IPS-NIHi11 (cell line): ENCODE measurements around the gene CRYBG1.
"Not testable (repeated sequence)": the region's sequence is repeated elsewhere in the genome, so short reads cannot be mapped to it uniquely, and the experiment has no call there.

Source experiments
- DNase-seq: peaks from one replicate; pipeline ENCODE4 v3.0.0; 2012; ENCODE audit warnings: mixed read lengths, low spot score

Gene CRYBG1

DNA sequence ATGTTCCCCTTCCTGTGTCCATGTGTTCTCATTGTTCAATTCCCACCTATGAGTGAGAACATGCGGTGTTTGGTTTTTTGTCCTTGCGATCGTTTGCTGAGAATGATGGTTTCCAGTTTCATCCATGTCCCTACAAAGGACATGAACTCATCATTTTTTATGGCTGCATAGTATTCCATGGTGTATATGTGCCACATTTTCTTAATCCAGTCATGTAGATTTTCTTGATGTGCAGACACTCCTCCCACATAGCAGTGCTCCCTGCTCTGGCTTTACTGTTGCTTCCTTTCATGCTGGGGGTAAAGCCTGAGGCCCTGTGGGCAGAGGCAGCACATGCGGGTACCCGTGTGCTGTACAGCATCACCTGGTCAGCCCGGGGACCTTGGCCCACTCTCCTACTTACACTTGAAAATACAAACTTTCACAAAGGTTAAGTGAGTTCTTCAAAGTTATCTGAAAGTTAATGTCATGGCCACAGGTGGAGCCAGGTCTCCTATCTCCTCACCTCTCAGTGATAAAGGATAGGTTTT is 188.5 kb downstream of the CRYBG1 start:
- DNase-seq = not testable (repeated sequence)

- no peak for DNase-seq
Observed at GRCh38 chr6:106549521-106549920, 189.0 kb downstream of the CRYBG1 start.

GRCh38 chr6:106551155-106551554 is 190.6 kb downstream of the CRYBG1 start:
- DNase-seq = no peak

DNA sequence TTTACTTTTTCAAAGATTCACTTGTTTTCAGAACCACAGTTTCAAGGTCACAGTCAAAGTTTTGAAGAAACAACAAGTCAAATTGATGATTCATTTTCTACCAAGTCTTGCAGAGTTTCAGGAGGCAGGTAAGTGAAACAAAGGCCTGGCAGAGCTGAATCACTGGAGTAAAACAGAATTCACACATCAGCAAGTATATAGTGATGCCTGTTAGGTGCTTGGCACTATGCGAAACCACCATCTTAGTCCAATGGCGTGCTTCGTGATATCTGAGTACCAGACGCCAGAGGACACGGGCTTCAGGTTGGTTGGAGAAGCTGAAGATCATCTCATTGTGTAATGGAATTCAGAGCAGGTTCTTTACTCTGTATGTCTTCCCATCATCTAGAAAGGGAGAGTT is 192.9 kb downstream of the CRYBG1 start:
- no peak for DNase-seq

DNA sequence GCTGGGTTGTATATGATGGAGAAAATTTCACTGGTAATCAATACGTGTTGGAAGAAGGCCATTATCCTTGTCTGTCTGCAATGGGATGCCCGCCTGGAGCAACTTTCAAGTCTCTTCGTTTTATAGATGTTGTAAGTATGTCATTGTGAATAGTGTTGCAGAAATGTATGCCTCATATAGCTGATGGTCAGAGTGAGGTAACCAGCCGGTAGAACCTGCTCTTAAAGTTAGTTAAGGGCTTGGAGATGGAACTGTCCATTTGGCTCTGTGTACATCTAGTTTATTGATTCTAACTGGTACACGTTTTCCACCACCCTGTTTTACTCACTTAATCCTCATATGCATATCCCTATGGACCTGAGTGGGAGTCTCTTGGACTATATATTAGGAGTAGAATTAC is 195.2 kb downstream of the CRYBG1 start:
- DNase-seq = no peak

GRCh38 chr6:106556368-106556960 is 195.9 kb downstream of the CRYBG1 start:
- no peak for DNase-seq

- no peak for DNase-seq
Observed at GRCh38 chr6:106557837-106558236, 197.3 kb downstream of the CRYBG1 start.

DNA sequence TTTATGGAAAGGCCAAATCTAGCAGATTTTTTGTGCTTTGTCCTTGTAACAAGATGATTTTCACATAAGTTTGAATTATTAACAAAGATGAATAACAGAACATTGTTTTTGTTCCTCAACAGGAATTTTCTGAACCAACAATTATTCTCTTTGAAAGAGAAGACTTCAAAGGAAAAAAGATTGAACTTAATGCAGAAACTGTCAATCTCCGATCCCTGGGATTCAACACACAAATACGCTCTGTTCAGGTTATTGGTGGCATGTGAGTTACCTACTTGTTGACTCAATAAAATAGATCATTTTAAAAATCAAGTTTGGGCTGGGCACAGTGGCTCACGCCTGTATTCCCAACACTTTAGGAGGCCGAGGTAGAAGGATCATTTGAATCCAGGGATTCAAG is 197.8 kb downstream of the CRYBG1 start:
- no peak for DNase-seq

DNA sequence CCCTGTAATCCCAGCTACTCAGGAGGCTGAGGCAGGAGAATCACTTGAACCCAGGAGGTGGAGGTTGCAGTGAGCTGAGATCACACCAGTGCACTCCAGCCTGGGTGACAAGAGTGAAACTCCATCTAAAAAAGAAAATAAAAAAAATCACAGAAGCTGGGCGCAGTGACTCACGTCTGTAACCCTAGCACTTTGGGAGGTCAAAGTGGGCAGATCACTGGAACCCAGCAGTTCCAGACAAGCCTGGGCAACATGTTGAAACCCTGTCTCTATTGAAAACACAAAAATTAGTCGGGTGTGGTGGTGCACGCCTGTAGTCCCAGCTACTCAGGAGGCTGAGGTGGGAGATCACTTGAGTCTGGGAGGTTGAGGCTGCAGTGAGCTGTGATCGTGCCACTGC is 199.1 kb downstream of the CRYBG1 start:
- not testable (repeated sequence) for DNase-seq

- no peak for DNase-seq
Observed at GRCh38 chr6:106560996-106561685, 200.6 kb downstream of the CRYBG1 start.

GRCh38 chr6:106561686-106562405 is 201.3 kb downstream of the CRYBG1 start:
- DNase-seq = no peak

GRCh38 chr6:106563614-106564013 is 203.1 kb downstream of the CRYBG1 start:
- DNase-seq = no peak

DNA sequence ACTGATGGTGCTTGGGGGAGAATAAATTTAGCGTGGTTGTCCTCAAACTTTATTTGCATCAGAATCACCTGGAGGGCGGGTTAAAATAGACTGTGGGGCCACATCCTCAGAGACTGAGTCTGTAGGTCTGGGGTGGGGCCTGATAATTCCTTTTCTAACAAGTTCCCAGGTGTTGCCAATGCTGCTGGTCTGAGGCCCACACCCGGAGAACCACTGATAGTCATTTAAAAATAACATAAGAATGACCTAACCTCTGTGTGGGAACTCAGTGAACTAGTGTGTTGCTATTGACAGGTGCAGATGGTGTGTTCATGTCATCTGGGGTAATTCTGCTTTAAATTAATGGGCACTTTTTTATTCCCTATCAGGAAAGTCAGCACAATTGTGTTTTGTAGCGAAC is 204.0 kb downstream of the CRYBG1 start:
- DNase-seq = no peak

GRCh38 chr6:106568530-106568929 is 208.0 kb downstream of the CRYBG1 start:
- DNase-seq = no peak

DNA sequence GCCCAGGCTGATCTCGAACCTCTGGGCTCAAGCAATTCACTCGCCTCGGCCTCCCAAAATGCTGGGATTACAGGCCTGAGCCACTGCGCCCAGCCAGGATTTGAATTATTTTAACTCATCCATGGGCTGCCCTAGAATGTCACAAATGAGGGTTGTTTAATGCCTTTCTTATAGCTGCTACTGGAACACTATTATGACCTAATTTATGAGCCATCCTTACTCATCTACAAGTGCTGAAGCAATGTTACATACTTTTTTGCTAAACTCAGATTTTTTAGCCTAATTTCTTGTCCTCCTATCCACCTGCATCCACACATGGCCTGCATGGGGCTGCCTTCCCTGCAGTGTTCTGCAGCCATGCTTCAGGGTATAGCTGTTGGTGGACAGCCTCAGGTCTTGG is 208.9 kb downstream of the CRYBG1 start:
- DNase-seq = no peak

- DNase-seq = no peak
Observed at GRCh38 chr6:106572436-106572835, 211.9 kb downstream of the CRYBG1 start.

DNA sequence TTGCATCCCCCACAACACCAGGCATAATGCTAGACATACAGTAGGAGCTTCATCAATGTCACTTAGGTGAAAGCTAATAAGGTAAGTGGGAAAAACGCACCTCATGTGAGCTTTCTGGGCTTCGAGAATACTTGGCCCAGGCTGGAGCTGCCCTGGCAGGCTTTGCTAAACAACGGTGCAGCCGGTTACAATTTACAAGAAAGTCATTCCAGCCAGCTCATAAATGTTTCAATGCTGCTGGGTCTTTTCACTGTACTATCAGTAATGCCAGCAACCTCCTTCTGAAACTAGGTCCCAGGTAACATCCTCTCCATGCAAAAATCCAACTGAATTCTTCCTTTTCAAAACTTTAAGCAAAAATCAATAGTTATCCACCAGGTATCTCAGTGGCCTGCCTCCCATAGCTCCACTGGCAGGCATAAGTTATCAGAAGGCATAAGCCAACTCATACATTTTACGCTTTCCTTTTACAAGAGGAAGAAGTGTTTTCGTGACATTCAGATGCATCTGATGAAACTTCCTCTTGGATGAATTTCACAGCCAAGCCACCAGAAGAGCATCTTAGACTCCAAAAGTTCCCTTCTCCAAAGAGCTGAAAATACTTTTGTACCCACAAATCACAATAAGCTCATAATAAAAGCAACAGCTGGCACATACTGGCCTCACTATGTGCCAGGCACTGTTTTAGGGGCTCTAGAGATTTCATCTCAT is 212.5 kb downstream of the CRYBG1 start:
- no peak for DNase-seq

DNA sequence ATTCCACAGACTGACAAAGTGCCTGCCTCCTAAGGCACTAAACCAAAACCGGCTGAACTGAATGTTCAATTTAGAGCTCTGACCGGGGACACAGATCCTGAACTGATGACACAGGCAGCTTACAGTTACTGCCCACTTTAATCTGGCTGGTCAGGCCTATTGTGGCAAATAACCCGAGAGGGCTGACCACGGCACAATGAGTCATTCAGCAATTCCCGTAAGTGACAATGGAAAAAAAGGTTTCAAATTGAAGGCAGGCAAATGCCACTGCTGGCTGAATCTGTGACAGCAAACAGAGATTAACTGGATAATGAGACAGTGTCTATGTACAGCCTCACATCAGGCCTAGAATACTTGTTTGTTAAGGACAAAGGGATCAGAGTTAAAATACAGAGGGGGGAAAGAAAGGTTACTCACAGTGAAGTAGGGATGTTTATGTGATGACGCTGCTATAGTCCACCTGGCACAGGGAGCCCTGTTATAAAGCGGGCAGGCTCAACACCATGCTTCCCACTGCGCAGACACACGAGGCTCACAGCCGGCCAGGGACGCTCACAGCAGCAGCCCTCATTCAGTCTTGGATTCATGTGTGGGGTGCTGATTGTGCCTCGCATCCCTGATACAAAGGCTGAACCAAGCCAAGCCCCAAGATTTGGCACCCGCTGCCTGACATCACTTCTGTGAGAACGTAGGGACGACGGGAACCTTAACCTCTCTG is 214.4 kb downstream of the CRYBG1 start:
- peak; percentile 19 for DNase-seq

DNA sequence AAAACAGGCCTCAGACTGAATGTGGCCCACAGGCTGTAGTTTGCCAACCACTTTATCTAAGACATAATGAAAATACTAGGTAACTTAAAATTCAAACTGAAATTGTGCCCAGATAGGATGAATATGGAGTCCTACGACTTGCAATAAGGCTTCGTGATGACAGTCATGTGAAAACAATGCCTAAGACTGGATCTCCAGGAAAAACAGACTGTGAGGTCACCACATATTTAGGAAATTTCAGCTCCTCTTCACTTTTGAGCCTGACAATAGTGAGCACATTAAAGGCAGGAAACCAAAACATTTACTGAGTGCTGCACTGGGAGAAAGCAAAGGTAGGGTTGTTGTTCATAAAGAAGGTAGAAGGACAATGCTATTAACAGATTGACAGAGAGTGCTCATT is 218.8 kb downstream of the CRYBG1 start:
- DNase-seq = no peak

DNA sequence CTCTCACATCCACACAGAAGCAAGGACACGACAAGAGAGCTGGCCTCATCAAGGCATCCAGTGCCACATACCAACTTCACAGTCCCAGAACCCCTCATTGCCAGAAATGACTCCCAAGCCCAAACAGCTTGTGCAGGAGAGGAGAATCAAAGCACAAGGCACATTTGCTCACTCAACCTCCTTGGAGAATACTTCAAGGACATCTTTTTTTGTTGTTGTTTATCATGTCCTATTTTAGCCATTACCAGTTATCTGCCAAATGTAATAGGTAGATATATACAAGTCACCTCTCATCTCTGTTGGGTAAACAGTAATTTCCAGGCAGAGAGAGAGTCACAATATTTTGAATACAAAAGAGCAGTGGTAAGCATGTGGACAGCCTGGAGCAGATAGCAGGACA is 221.0 kb downstream of the CRYBG1 start:
- no peak for DNase-seq

DNA sequence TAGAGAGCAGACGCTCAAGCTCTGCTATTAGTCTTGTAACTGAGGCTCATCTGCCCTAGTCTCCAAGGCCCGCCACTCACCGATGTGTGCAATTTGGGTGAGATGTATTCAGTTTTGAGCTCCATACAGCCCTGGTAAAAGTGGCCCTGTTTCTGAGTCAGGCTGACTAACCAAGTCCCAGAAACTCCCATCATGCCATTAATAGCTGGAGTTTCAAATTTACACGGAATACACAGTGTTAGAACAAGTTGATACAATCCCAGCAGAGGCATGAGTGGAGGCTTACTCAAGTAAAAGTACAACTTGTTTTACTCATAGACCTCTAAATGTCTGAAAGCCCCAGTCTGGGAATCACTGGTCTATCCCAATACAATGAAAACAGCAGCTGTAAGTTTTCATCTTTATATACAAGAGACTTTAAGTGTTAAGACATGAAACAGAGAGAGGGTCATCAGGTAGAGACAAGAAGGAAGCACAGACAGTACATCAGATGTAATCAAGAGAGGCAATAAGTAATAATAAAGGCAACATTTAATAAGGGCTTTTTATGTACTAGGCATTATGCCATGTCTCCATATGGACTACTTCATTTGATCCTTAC is 226.4 kb downstream of the CRYBG1 start:
- no peak for DNase-seq
